Hematopoietic multipotent progenitor cell treated with erythropoietin and hydrocortisone succinate and interleukin-3 and kit ligand, for 4 days (in vitro differentiated cells): Measurements from ENCODE around the gene ACTN1.
A peak's percentile ranks its signal among the peaks of the same experiment; 100 is the strongest.
"Not testable (repeated sequence)": the region's sequence is repeated elsewhere in the genome, so short reads cannot be mapped to it uniquely, and the experiment has no call there.

ENCODE experiments used
- DNase-seq: peaks from one replicate; pipeline ENCODE4 v3.0.0-alpha.2; 2015

Gene ACTN1

DNA sequence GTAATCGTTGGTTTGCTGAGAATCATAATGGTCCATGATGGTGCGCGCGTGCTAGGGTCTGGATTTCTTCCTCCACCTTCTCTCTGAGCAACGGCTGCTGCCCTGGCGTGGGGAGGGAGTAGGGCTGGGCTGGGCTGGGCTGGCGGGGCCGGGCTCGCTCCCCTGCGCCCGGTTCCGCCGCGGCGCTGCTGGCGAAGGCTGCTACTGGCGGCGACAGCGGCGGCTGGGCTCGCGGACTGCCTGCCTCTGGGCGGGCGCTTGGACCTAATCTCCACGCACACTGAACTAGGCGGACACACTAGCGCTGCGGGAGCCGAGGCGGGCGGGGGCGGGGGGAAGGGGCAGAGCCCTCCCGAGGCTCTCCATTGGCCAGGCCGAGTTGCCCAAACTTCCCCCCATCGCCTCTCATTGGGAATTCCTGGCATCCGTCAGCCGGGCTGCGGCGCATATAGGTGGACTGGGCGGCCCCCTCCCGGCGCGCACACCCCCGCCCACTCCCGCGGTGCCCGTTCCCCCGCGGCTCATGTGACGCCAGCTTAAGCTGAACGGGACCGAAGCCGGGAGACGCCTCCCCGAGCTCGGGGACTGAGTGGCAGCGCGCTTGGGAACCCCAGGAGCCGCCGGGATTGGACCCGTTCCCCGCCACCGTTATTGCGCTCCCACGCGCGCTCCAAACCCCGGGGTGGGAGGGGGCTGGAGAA lies at the start of gene ACTN1:
Gene ACTN1 (minus strand): TSS at position 282 of the 701 bp plus-strand sequence. CDS start 246 bp downstream, at position 36.
- DNase-seq, result peak; percentile 97

DNA sequence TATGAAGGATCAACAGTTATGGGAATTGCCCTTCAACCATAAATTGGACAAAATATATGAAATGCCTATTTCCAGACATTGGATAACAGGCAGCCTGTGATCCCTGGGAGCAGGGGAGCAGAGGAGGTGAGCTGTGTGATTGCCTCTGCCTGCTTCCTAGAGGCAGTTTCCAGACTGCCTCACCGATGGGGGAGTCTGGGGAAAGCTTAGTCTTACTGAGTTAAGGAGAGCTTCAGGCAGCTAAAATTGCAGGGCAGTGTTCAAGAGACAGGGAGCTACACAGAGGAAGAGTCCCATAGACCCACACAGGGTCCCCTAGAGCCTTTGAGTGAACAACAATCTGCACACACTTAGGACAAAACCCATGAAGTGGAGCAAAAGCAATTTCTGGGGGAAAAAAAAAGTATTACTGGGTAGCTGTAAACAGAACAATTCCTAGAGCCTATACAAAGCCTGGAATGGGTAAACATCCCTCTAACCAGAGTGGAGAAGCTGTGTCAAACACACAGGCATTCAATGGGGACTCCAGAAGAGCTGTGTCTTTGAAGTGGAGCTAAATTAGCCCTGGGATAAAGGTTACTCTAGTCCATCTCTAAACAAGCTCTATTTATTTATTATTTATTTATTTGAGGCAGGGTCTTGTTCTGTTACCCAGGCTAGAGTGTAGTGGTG lies 48.3 kb upstream of the ACTN1 start:
- DNase-seq, result no peak

DNA sequence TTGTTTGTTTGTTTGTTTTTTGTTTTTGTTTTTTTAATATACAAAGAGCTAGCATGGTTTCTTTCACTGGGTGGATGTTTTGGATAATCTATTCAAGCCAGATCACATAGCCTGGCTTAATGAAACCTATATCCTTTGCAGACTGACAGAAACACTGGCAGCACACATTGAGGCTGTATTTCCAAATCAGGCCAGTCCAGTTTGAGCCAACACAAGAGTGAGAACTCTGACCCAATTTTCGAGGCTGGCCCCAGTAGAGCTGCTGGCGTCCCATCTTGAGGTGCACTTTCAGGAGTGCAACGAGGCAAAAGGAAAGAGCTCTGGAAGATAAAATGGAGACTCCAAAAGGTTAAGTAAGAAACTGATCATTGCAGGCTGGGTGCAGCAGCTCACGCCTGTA lies 43.9 kb upstream of the ACTN1 start:
- DNase-seq, result no peak

DNA sequence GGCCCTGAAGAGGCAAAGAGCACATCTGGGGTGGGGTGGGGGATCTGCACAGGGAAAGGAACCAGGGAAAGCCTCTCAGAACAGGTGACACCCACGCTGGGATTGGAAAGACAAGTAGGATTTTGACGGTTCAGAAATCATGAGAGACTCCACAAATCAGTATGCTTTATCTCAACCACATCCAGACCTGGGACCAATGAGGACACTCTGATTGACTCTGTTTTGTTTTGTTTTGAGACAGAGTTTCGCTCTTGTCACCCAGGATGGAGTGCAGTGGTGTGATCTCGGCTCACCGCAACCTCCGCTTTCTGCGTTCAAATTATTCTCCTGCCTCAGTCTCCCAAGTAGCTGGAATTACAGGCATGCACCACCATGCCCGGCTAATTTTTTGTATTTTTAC lies 43.0 kb upstream of the ACTN1 start:
- DNase-seq, result not testable (repeated sequence)

DNA sequence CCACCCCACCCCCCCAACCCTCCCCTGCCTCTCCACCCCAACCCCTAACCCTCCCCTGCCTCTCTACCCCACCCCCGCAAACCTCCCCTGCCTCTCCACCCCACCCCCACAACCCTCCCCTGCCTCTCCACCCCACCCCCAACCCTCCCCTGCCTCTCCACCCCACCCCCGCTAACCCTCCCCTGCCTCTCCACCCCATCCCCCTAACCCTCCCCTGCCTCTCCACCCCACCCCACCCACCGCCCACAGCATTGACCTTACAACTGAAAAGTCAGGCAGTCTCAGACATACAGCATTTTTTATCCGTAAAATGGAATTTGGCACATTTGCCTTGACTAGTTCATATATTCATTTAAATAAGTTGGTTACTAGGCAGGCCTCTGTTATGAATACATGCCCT lies 38.6 kb upstream of the ACTN1 start:
- no peak for DNase-seq

DNA sequence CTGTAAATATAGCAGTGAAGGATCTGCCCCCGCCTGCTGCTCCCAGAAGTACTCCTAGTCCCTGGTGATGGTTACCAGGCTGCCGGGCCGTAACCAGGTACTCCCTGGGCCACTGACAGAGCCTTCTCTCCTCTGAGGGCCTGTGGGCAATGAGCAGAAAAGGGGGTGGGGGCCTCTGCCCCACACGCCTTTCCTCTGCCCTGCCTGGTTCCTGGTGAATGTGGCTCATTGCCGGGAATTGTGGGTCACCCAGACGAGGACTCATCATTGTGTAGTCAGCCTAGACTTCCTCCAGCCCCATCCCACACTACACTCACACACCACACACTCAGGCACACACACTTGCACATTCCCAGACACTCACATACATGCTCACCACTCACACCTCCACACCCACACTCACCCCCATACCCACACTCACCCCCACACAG lies 35.7 kb upstream of the ACTN1 start:
- DNase-seq, result no peak

DNA sequence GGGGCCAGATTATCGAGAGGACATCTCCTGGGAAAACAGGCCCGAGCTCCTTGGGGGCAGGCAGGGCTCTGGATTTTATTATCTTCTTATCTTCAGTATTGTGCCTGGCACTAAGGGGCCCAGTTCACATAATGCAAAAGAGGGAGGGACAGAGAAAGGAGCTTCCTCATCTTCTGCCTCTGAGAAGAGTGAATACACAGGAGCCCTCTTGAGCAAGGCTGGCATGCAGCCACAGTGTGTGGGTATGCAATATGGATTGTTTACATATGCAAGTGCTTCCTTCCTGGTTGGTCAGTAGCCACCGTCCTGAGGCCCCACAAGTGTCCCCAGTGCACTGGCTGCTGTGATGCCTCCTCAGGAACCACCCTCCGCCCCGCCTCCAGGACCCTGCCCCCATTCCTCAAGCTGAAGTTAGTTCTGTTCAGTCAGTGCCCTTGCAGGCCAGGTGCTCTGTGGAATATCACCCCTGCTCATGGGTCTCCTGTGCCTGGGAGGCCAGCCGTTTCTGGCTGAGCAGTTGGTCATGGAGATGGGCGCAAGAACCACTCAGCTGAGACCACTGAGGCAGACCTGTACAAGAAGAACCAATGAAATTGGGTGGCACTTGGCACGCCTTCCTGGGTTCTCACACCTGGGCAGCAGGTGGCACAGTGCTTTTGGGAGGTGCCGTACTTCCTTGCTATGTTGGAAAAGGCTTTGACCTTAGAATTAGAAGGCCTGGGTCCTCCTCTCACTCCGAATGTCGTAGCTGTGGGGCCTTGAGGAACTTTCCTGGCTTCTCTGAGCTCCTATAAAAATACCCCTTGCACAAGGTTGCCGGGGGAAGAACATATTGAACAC lies 35.1 kb upstream of the ACTN1 start:
- peak; percentile 93 for DNase-seq

DNA sequence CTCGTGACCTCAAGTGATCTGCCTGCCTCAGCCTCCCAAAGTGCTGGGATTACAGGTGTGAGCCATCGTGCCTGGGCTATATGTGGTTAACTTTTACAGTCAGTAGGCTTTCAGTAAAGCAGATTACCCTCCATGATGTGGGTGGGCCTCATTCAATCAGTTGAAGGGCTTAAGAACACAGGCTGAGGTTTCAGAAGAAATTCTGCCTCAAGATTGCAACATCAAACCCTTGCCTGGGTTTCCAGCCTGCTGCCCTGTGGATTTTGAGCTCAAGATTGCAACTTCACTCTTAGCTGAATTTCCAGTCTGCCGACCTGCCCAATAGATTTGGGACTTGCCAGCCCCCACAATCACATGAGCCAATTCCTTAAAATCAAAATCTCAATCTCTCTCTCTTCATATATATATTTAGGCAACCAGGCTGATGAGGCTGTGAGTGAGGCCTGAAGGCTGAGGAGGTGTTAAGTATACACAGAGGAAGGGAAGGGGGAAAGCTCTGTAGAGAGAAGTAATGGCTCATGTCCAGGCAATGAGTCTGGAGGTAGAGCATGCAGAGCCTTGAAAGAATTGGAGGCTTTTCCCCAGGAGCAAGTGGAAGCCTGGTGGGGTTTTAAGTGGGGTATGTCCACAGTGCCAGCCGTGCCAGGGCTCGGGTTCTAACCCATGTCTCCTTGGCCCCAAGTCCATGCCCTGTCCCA lies 33.3 kb upstream of the ACTN1 start:
- peak; percentile 8 for DNase-seq

DNA sequence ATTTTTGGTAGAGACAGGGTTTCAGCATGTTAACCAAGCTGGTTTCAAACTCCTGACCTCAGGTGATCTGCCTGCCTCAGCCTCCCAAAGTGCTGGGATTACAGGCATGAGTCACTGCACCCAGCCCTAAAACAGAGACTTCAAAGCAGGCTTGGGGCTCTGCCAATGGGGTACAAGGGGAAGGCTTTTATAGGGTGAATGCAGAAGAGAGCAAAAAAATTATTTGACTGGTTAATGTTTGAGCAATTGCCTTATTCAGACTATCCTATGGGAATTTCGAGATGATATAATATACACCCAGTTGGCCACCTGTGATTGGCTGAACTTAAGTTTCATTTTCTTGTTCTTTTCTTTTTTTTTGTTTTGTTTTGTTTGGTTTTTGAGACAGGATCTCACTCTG lies 31.5 kb upstream of the ACTN1 start:
- no peak for DNase-seq

DNA sequence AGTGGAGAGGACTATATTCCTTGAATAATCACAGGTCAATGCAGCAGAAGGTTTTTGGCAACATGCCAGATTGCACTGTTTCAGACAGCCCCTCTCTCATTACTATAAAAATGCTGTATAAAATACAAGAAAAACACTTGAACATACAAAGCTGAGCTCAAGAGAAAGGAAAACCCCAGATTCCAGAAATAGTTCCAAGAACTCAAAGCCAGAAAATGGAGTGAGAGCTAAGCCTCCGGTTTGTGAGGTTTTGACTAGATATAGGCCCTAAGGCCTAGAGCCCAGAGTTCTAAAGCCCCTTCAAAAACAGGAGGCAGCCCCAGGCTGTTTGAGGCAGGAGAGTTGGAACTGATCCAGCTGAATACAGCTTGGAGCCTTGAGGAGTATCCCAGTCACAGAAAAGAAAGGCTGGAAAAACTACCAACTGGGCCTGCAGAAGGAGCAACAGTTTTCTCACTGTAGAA lies 29.4 kb upstream of the ACTN1 start:
- DNase-seq, result no peak

DNA sequence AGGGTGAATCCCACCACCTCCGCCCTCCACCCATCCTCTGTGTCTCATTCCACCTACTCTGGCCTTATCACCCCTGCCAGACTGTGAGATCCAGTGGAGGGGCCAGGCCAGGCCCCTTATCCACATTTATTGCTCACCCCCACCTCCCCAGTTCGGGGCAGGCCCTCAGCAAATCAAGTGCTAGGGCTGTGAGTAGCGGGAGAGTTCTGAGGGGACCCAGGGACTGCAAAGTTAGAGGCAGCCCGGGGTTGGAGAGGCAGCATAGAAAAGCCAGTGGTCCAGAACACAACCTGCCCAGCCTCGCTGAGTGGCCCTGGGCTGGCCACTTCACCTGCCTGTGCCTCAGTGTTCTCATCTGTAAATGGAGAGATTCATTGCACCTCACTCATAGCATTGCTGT lies 27.2 kb upstream of the ACTN1 start:
- no peak for DNase-seq

DNA sequence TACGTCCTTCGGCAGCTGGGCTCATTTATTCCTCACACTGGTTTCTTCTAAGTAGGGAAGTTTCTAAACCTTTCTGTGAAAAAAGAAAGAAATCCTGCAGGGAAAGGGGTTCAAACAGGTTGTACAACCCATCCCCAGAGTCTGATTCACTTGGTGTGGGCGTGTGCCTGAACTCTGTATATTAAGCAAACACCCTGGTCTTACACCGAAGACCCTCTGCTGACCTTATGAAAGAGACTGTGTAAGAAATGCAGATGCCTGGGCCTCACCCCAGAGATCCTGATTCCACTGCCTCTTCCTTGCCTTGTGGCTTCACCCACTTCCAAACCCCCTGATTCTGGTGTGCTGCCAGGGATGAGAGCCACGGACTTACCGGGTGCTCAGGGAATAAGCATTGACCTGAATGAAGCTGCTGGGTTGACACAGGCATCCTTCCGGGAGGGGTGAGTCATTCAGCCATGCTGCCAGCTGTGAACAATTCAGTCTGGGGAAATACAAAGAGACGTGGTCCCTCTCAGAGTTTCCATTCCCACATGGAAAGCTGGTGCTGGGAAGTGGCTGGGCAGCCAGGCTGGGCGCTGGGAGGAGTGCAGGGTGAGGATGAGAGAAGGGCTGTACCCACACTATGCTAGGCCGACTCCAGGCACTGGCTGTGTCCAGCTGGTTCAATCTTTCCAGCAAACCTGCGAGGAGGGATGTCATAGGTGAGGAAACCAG lies 26.5 kb upstream of the ACTN1 start:
- DNase-seq, result no peak

DNA sequence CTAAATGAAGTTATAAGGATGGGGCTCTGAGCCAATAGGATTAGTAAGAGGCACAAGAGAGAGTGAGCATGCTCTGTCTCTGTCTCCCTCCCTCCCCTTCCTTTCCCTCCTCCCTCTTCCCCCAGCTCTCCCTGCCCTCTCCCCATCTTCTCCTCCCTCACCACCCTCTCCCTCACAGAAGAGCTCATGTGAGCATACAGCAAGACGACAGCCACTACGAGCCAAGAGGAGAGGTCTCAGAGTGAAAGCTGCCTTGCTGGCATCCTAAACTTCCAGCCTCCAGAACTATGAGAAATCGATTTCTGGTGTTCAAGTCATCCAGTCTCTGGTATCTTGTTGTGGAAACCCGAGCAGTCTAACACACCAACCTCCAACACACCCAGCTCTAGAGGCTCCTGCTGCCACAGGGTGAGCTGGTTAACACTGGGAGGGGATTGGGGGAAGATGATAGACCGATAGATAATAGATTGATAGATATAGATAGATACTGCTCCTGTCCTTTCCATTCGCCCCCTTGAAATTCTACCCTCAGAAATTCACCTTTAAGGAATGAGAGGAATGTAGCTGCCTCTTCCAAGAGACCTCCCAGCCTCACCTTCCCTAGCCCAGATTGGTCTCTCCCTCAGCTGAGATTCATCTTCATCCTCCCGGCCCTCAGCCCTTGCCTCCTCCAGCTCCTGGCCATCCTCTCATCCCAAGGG lies 25.8 kb upstream of the ACTN1 start:
- no peak for DNase-seq

DNA sequence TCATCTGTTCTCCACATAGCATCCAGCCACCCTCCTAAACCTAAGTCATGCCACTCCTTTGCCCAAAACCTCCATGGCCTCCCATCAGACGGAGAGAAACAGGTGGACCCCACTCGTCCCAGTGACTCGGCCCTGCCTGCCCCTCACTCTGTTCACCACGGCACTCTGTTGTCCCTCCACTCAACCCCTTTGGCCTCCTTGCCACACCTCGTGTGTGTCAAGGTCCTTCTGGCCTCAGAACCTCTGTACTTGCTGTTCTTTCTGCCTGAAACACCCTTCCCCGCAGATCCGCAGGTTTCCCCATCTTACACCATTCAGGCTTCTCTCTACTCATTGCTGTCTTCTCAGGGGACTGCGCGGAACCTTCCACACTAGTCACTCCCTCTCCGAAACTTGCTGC lies 24.5 kb upstream of the ACTN1 start:
- no peak for DNase-seq

DNA sequence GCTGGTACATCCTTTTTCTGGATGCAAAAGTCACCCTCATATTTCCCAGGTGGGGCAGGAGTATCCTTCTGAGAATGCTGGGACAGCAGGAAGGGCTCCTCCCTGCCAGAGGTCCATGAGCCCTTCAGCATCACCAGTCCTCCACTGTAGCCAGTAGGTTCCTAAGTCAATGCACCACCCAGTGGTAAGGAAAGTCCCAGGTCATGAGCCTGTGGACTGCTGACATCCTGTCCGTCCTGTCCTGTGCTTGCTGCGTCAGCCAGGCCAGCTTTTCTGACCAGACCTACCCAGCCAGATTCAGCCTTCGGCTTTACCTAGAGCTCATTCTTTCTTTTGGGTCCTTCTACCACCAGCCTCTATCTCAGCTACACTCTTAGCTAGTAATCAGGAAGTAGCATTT lies 23.0 kb upstream of the ACTN1 start:
- peak; percentile 37 for DNase-seq

DNA sequence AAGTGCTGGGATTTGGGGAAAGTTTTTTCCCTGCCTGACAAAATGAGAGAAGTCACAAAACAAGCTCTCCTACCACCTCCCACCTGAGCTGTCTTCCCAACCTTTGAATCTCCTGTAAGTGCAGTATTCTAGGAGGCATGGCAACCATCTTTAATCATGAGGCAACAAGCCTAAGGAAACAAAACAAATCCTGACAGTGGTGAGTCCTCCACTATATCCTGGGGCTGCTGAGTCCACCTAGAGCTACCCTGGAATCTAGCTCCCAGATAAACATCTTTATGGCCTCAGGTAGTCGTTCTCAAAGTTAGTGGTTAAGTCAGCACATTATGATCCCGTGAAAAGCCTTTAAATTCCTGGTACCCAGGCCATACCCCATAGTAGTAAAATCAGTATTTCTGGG lies 22.3 kb upstream of the ACTN1 start:
- DNase-seq, result no peak

DNA sequence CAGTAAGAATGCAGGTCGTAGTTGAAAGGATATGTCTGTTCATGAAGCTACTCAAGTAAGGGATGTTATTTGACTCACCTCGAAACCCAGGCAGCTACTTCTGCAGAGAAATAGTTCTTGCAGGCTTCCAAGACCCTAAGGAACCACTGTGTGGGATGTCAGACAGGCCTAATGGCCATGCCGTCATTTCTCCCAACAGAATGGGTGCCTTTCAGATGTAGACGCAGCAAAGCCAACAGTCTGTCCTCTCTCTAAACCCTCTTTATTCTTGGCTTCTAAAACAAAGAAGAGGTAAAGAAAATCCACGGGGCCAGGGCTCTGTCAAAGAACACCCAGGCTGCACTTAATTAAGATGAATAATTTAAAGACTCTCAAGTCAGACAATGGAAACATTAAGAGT lies 19.0 kb upstream of the ACTN1 start:
- no peak for DNase-seq

DNA sequence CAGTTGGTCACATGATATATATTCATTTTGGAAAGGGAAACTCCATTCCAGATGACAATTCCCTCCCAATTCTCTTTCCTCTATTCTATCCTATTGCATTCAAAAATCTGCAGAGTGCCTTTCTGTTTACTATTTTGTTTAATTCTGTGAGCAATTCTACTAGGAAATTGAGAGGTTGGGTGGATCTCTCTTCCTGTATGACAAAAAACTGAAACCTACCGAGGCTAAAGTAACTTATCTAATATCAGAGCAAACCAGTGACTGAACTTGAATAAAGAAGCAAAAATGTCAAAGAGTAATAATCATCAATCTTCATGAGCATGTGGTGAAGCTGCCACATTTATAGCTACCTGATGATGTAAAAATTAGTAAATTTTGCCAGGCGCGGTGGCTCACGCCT lies 16.6 kb upstream of the ACTN1 start:
- no peak for DNase-seq

DNA sequence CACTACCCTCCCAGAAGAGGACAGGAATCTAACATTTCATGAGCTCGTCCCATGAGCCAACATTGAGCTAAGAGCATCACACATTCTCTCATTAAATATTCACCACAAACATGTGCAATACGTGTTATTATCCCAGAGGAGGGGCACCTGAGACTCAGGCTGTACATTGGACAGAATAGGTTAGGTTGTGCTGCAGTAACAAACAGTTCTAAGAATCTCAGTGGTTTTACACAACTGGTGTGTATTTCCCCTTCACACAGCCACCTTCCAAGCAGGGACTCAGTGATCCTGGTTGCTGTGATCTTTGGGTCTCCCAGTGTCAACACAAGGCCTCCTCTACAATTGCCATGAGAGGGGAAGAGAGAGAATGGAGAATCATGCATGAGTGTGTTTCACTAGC lies 15.0 kb upstream of the ACTN1 start:
- DNase-seq, result no peak

DNA sequence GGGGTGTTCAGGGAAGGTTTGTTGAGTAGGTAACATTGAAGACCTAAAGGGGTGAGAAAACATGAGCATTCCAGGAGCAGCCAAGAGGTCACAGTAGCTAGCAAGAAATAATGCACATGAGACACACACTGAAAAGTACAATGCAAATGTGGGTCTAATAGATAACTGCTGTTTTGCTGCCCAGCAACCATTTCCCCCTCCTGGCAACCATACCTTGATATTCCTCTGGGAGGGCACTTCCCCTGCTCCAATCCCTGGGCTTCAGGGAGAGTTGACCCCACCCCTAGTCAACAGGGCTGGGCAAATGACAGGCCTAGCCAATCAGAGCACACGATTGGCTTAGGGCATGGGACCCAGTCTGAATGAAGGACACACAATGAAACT lies 8.5 kb upstream of the ACTN1 start:
- peak; percentile 90 for DNase-seq

DNA sequence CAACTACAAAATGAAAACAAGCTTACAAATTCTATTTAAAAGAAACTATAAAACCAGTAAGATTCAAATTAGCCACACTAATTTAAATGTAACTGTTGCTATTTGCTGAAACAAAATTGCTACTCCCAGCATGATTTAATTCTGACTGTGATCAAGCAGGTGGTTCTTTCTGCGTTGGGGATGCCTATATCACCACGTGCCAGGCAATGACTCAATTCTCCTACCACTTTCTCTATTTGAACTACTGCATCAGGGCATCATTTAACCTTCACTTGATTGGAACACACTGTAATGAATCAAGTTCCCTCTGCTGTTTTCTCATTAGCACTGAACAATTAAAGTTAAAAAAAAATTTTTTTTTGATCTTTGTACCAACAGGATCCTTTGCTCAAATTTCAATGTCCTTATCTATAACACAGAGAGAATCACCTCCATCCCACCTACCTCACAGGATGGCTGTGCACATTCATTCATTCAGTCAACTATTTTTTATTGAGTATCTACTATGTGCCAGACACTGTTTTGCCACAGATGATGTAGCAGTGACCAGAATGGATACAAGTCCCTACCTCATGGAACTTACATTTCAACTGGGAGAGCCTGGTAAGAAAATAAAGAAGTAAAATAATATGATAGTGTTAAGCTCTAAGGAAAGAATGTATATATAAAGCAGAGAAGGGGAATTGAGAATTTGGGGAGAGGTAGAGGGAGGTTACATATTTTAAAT lies 8.0 kb upstream of the ACTN1 start:
- DNase-seq, result peak; percentile 17
